Measurements from ENCODE around the gene TMEM212.

Gene TMEM212

DNA sequence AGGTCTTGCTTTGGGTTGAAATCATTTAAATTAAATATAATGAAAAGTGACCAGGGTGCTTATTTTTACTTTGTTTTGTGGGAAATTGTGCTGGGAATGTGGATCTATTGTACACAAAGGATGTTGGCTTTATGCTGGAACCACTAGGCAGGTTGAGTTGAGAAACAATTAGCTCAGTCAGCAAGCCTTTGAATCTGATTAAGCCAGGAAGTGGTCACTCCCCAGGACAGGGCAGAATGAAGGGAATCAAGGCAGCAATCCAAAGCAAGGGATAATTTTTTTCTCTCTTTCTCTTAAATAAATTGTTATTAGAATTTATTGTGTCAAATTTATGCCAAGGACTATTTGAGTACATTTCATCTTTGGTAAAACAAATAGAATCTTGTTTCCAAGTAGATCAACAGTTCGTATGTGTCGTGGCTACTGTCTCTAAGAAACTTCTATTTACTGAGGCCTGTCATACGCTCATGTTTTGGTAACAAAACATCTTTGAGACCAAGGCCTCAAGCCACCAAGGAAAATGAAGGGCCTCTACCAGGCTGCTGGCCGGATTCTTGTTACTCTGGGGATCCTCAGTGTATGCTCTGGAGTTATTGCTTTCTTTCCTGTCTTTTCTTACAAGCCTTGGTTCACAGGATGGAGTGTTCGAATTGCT lies at the start of gene TMEM212:
TMEM212 (plus strand) TSS at position 486 of the 655 bp plus-strand sequence; CDS start at position 521, 35 bp downstream.
- no peak for DNase-seq (ENCODE audit: low spot score)

DNA sequence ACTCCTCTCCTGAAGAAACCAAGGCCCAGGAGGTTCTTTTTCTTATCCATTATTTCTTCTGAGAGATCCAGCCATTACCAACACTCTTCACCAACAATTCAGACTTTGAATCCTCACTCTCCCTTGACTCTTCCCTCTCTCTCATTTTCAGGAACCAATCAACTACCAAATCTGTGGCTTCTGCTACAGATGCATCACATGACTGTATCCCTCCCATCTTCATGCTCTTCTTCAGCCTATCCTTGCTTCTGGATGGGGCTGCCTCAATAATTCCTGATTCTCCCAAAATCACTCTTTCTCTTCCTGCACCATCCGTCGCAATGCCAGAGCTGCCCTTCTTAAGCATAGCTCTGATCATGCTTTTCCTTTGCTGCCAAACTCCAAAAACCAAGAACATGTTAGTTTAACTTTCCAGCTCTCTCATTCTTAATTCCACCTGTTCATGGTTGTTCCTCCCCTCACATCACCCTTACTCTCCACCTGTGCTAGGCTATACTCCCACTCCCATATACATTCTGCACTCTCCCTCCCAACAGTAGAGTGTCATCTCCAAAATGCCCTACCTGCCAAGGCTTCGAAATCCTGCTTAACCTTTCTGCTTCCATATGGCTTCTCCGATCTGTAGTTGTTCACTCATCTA lies 46.4 kb upstream of the TMEM212 start:
- no peak for DNase-seq (ENCODE audit: low spot score)

DNA sequence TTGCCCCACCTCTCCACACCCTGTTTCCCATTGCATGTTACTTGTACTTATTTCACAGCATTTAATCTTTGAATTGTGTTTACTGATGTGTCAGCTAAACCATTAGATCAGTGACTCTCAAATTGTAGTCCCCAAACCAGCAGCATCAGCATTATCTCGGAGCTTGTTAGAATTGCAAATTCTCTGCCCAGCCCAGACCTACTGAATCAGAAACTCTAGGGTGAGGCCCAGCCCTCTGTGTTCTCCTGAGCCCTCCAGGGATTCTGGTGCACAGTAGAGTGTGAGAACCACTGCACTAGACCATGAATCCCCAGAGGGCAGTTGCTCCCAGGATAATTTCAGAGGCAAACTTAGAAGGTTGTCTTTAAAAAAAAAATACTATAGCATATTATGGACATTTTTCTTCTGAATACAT lies 45.9 kb upstream of the TMEM212 start:
- DNase-seq (ENCODE audit: low spot score): no peak

DNA sequence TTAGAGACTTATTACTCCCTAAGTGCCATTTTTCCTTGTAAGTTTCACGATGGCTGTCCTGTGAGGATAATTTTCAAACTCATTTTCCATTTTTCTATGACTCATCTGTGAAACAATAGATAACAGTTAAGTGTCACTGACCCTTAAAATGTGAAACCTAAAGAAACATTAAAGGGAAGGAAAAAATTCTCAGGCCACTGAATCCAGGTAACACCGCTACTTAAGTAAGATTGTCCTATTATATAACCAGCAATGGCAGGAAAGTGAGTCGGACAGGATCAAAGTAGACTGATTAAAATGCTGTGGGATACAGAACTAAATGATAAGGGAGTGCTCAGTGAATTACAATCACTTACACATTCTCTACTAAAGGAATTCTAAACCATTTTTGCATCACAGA lies 45.3 kb upstream of the TMEM212 start:
- DNase-seq (ENCODE audit: low spot score): no peak

- no peak for DNase-seq (ENCODE audit: low spot score)
These were observed 43.6 kb upstream of the TMEM212 start for GRCh38 chr3:171799501-171799900.

GRCh38 chr3:171801738-171802589 lies 41.2 kb upstream of the TMEM212 start:
- no peak for DNase-seq (ENCODE audit: low spot score)

- no peak for DNase-seq (ENCODE audit: low spot score)
These were observed 40.6 kb upstream of the TMEM212 start for GRCh38 chr3:171802590-171802956.

- no peak for DNase-seq (ENCODE audit: low spot score)
These were observed 40.1 kb upstream of the TMEM212 start for GRCh38 chr3:171803044-171803443.

GRCh38 chr3:171804618-171805389 lies 38.3 kb upstream of the TMEM212 start:
- DNase-seq (ENCODE audit: low spot score): no peak

DNA sequence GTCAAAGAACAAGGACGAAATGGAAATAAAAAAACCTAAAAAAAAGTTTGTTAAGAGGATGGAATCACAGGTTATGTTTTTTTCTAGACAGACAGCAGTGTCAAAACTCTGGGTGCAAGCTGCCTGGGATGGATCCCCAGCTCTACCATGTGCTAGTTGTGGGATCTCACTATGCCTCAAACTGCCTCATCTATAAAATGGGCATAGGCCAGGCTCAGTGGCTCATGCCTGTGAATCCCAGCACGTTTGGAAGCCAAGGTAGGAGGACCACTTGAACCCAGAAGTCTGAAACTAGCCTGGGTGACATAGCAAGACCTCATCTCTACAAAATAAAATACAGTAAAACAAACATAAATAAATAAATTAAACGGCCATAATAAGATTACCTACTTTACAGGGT lies 37.5 kb upstream of the TMEM212 start:
- no peak for DNase-seq (ENCODE audit: low spot score)

- DNase-seq (ENCODE audit: low spot score): no peak
These were observed 36.7 kb upstream of the TMEM212 start for GRCh38 chr3:171806200-171807128.

- no peak for DNase-seq (ENCODE audit: low spot score)
These were observed 35.9 kb upstream of the TMEM212 start for GRCh38 chr3:171807129-171807675.

DNA sequence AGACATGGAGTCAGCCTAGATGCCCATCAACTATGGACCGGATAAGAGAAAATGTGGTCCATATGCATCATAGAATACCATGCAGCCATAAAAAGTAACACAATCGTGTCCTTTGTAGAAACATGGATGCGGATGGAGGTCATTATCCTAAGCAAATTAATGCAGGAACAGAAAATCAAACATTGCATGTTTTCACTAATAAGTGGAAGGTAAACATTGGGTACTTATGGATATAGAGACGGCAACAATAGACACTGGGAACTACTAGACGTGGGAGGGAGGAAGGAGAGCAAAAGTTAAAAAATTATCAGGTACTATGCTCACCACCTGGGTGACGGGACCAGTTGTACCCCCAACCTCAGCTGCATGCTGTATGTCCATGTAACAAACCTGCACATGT lies 35.3 kb upstream of the TMEM212 start:
- no peak for DNase-seq (ENCODE audit: low spot score)

DNA sequence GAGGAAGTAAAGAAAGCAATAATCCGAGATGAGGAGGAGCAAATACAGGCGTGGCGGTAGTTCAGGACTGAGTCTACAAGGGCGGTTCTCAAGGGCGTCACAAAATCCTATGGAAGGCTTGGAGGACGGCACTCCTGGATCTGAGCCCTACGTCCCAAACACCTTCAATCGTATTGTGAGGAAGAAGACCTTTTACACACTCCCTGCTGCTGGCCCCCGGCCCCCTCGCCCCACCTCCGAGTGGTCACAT lies 33.6 kb upstream of the TMEM212 start:
- no peak for DNase-seq (ENCODE audit: low spot score)

DNA sequence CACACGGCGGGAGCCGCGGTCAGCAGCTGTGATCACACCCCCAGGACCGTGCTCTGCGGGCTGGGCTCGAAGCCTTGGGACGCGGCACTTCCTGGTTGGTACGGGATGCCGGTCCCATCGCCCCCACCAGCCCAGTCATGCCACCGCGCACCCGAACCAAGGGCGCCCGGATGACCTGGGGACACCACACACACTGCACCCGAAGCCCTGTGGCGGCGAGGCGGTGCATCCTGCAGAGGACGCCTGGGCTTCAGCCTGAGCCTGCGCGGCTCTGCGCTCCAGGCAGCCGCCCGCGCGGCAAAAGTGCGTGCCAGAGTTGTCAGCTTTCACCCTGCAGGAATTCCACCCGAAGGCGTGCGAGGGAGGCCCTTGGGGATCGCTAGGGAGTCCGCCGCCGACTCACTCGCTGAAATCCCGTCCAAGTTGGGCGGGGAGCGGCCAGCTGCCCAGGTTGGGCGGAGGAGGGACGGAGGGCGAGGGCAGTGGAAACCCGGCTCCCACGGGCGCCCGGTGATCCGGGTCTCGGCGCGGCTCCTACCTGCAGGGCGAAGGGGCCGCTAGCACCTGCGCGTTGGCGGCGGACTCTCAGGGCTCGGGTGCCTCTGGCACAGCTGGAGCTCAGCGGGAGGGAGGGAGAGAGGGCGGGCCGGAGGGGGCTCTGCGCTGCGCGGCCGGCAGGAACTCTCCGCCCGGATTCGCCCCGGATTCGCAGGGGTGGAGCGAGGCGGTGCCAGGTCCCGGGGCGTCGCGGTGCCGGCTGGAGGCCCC lies 33.1 kb upstream of the TMEM212 start, which contains the start of gene PLD1:
PLD1 (minus strand) TSS at position 623 of the 768 bp plus-strand sequence. CDS start 72,432 bp downstream, outside the sequence.
- DNase-seq (ENCODE audit: low spot score): peak; percentile 44

GRCh38 chr3:171810629-171811294 lies 32.4 kb upstream of the TMEM212 start:
- no peak for DNase-seq (ENCODE audit: low spot score)

DNA sequence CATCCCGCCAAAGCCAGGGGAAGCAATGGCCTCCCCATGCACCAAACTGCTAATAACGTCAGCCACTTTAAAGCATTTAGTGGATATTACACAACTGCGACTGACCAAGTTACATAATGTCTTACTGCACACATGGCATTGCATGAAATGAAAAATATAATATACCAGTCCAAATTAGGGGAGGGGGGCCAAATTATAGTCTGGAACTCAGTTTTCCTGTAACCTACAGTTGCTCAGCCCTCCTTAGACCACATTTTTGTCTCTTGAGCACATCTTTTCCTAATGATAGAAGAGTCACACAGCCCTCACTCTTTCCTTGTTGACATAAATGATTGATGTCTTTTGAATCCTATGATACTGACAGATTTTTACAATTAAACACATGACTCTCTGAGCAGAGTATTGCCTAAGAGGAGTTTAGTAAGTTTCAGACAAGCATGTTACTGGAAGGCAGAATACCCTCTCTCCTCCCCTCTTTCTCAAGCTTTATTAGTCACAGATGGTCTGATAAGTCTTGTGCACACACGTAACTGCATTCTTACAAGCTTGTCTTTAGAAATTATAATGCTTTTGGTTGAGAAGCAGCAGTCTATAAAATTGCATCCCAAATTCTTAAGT lies 31.7 kb upstream of the TMEM212 start:
- DNase-seq (ENCODE audit: low spot score): peak; percentile 10

- DNase-seq (ENCODE audit: low spot score): no peak
These were observed 31.2 kb upstream of the TMEM212 start for GRCh38 chr3:171811913-171812335.

GRCh38 chr3:171812811-171813210 lies 30.3 kb upstream of the TMEM212 start:
- DNase-seq (ENCODE audit: low spot score): no peak
